HUES6 (cell line): ENCODE results near the gene CDH22.

Experiments used
- H3K27ac ChIP-seq: 2 replicates; pipeline ENCODE4 v1.7.0; 2013; ENCODE audit warnings: low read depth, mild to moderate bottlenecking, low read length, inconsistent platforms
- H3K27me3 ChIP-seq: 2 replicates; pipeline ENCODE4 v1.6.1; 2013; ENCODE audit warnings: low read length; ENCODE audit not compliant: control insufficient read depth, insufficient read depth
- H3K36me3 ChIP-seq: 2 replicates; pipeline ENCODE4 v1.6.1; 2013; ENCODE audit warnings: low read length; ENCODE audit not compliant: control insufficient read depth, insufficient read depth
- H3K4me1 ChIP-seq: 2 replicates; pipeline ENCODE4 v1.6.1; 2013; ENCODE audit warnings: low read length; ENCODE audit not compliant: control insufficient read depth, insufficient read depth
- H3K4me3 ChIP-seq: 2 replicates; pipeline ENCODE4 v1.5.1; 2013; ENCODE audit warnings: low read depth, low read length
- H3K9ac ChIP-seq: one replicate; pipeline ENCODE4 v1.6.1; 2013; ENCODE audit warnings: mild to moderate bottlenecking, low read length
- H3K9me3 ChIP-seq: 2 replicates; pipeline ENCODE4 v1.6.1; 2013; ENCODE audit warnings: low read depth, low read length; ENCODE audit not compliant: control insufficient read depth, insufficient read depth

The CDH22 gene

DNA sequence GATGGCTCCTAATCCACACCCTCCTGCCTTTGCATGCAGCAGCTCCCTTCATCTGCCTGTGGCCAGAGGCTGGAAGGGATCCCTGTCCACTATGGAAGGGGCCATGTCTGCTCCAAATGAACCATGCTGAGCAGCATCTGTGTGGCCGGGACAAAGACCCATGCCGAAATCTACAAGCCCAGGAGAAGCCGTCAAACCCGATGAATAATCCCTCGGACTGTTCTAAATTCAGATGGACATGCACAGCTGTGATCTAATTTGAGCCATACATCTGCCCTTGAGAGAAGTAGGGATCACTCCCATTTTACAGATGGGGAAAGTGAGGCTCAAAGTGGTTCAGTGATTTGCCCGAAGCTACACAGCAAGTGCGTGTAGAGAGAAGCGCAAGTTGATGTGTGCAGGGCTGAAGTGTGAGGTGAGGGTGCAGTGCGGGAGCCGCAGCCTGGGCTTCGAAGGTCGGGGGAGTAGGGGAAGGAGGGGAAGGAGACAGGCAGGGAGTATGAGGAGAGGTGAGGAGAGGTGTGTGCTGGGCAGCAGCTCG lies 22.6 kb upstream of the CDH22 start:
- Histone ChIP-seq H3K9ac (no peak overlapping the region), H3K4me3 (no peak overlapping the region), H3K9me3 (no peaks in the 10 kb centered on the region), H3K27ac (no peak overlapping the region), H3K36me3 (no peaks in the 10 kb centered on the region), H3K27me3 (peaks cover 4% of the 10 kb centered on the region; the same call in 1 of the 2 replicates), H3K4me1 (peaks cover 18% of the 10 kb centered on the region; the same call in 1 of the 2 replicates)

DNA sequence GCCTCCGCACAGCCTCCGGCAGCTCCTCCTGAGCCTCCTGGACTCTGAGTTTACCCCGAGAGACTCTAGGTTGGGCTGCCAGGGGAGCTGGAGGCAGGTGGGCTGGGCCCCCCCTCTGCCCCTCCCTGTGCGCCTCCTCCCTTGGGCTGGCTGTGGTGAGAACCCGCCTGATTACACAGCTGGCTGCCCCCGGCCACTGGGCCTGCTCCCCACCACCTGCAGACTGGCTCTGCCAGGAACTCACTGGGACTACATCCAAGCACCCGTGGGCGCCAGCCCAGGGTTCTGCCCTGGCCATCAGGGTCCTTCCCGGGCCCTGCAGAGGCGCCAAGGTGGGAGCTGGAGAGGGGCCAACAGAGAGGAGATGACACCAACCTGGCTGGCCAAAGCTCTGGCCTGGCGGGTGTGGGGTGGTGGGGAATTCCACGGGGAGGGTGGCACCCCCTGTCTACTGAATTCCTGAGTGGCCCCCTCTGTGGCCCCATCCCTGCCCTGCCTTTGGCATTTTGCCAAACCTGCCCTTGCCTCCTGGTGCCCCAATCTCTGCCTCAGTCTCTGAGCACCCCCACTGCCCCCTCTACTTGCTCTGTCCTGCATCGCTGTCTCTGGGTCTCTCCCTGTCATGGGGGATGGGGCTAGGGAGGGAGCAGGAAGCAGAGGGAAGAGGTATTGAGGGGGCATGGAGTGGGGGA lies 21.9 kb upstream of the CDH22 start:
- H3K36me3 ChIP-seq, result no peaks in the 10 kb centered on the region
- H3K27me3 ChIP-seq, result no peaks in the 10 kb centered on the region; the same call in 1 of the 2 replicates
- no peak overlapping the region for H3K9ac ChIP-seq
- no peak overlapping the region for H3K27ac ChIP-seq
- no peak overlapping the region for H3K4me3 ChIP-seq
- peaks cover 18% of the 10 kb centered on the region; the same call in 1 of the 2 replicates for H3K4me1 ChIP-seq
- no peaks in the 10 kb centered on the region for H3K9me3 ChIP-seq

DNA sequence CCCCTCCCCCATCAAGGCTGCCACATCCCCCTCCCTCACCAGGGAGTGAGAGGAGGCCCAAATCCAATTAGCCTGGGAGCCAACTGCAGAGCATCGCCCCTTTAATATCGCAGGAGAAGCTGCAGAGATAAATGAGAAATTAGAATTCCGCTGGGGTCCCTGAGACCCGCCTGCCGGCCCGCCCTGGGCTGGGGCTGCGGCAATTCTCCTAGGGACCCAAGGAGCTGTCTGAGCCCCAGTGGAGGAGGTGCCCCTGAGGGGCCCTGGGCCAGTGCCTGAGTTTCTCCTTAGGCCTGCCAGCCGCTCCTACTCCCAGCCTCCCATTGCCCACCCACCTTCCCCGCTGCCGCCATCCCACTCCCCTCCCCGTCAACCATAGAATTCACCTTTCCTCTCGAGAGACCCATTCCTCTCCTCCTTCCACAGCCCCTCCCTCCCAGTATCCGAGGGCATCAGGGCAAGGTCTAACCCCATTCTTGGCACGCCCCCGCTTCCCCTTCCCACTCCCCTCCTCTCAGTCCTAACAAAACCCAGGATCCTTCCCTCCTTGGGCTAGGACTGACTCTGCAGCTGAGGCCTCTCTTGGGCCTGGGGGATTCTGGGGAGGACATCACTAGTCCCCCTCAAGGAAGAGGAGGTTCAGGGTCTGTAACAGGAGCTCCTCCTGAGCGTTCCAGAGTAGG lies 20.0 kb upstream of the CDH22 start:
- Histone ChIP-seq H3K4me1 (peaks cover 10% of the 10 kb centered on the region; the same call in 1 of the 2 replicates), H3K27me3 (peaks cover 4% of the 10 kb centered on the region; the same call in 1 of the 2 replicates), H3K4me3 (no peak overlapping the region), H3K36me3 (no peaks in the 10 kb centered on the region), H3K27ac (no peak overlapping the region), H3K9ac (no peak overlapping the region), H3K9me3 (no peaks in the 10 kb centered on the region)

DNA sequence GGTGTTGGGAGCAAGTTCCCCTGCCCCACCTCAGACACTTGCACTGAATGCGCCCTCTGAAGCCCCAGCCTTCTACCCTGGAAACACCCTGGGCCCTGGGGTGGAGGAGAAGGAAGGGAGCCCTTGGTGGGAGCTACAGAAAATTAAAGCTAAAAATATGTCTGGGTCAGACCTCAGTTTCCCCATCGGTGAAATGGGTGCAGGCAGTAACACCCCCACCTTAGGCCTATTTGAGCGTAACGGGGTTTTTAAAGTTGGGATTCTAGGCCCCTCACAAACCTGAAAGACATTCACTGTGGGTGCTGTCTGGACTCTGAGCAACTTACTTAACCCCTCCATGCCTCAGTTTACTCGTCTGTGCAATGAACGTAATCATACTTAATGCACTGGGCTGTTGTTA lies 19.3 kb upstream of the CDH22 start:
- H3K4me1 ChIP-seq, result peaks cover 6% of the 10 kb centered on the region; the same call in 1 of the 2 replicates
- no peak overlapping the region for H3K4me3 ChIP-seq
- no peak overlapping the region for H3K27ac ChIP-seq
- H3K27me3 ChIP-seq, result peaks cover 4% of the 10 kb centered on the region; the same call in 1 of the 2 replicates
- H3K9ac ChIP-seq, result no peak overlapping the region
- H3K9me3 ChIP-seq, result no peaks in the 10 kb centered on the region
- H3K36me3 ChIP-seq, result no peaks in the 10 kb centered on the region

DNA sequence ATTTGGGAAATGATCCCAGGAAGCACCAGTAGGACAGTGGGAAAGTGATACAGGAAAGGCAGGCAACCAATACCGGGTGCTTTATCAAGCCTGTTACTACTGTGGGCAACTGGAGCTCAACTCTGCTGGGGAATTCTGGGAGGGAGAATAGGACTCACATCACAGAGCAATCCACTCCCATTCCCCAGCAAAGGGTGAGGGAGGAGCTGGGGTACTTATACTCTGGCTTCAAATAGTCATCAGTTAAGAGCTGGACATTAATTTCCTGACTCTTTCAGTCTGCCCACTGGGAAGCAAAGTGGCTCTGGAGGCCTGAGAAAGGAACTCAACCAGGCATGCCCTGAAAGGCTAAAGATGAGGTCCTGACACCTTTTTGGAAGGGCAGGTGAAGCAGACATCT lies 17.5 kb upstream of the CDH22 start:
- no peak overlapping the region for H3K9ac ChIP-seq
- H3K4me3 ChIP-seq, result no peak overlapping the region
- H3K27me3 ChIP-seq, result peaks cover 11% of the 10 kb centered on the region; the same call in 1 of the 2 replicates
- no peaks in the 10 kb centered on the region for H3K36me3 ChIP-seq
- H3K4me1 ChIP-seq, result no peaks in the 10 kb centered on the region; the same call in 1 of the 2 replicates
- H3K27ac ChIP-seq, result no peak overlapping the region
- no peaks in the 10 kb centered on the region for H3K9me3 ChIP-seq

DNA sequence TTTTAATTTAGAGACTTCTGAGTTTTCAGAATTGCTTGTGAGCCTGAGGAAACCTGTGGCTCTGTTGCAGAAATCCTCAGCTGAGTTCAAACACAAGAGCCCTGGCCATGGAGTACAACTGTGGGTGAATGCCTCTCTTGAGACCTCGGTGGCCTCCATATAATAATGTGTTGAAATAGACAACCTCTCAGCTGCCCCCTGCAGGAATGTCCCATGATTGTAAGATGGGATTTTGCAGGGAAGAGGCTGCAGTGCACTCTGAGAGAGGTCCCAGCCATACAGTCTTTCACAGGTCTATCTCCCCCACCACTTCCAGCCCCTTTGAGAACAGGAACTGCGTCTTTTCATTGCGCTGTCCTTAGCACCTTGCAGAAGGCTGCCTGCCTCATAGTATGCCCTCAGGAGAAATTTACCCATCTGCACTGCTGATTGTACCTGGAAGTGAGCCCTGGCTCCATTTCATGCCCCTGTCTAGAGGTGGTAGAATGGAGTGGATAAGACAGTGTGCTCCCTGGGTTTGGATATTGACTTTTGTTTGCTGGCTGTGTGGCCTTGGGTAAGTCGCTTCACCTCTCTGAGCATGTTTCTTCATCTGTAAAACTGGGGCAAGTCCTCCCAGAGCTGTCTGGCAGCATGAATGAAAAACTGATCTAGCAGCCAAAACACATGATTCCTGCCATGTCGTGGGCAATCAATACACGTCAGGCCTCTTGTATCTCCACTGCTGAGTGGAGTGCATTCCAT lies 16.8 kb upstream of the CDH22 start:
- no peak overlapping the region for H3K4me3 ChIP-seq
- H3K9ac ChIP-seq, result no peak overlapping the region
- no peaks in the 10 kb centered on the region for H3K9me3 ChIP-seq
- peaks cover 12% of the 10 kb centered on the region; the same call in 1 of the 2 replicates for H3K27me3 ChIP-seq
- H3K27ac ChIP-seq, result no peak overlapping the region
- H3K36me3 ChIP-seq, result no peaks in the 10 kb centered on the region
- H3K4me1 ChIP-seq, result no peaks in the 10 kb centered on the region; the same call in 1 of the 2 replicates

DNA sequence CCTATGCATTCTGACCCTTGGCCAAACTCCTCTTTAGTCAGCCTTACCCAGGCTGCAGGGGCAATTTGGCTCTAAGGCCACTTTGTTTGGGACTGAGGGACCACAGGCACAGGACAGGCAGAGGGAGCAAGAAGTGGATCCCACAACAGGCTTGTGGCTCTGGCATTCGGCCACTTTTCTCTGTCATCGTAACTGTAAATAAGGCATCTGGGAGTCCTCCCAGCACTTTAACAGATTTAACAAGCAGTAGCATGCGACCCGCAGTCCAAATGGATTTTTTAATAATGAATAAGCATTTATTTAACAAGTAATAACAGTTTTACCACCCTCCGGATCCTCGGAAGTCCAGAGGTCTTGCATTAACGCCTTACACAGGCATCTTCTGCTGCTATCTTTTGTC lies 16.1 kb upstream of the CDH22 start:
- Histone ChIP-seq H3K27ac (no peak overlapping the region), H3K4me1 (no peaks in the 10 kb centered on the region; the same call in 1 of the 2 replicates), H3K9me3 (no peaks in the 10 kb centered on the region), H3K36me3 (no peaks in the 10 kb centered on the region), H3K4me3 (no peak overlapping the region), H3K9ac (no peak overlapping the region), H3K27me3 (peaks cover 17% of the 10 kb centered on the region; the same call in 1 of the 2 replicates)

DNA sequence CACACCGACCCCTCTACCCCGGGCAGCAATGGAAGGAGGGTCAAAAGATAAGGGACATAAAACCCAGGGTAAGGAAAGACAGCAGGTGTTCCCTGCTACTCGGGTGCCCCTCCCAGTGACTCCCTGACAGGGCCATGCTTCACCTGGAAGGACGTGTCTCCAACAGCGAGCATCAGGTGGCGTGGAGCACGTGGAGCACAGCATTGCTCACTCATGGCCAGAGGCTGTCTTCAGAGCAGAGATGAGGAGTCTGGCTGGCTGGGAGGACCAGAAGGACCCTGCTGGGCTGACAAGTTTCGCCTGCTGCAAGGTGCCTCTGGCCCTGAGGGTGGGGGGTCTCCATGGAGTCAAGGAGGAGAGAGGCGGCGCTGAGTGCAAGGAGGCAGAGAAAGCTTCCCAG lies 15.3 kb upstream of the CDH22 start:
- Histone ChIP-seq H3K27ac (no peak overlapping the region), H3K9ac (no peak overlapping the region), H3K4me1 (no peaks in the 10 kb centered on the region; the same call in 1 of the 2 replicates), H3K36me3 (no peaks in the 10 kb centered on the region), H3K4me3 (no peak overlapping the region), H3K9me3 (no peaks in the 10 kb centered on the region), H3K27me3 (peaks cover 21% of the 10 kb centered on the region; the same call in 1 of the 2 replicates)

DNA sequence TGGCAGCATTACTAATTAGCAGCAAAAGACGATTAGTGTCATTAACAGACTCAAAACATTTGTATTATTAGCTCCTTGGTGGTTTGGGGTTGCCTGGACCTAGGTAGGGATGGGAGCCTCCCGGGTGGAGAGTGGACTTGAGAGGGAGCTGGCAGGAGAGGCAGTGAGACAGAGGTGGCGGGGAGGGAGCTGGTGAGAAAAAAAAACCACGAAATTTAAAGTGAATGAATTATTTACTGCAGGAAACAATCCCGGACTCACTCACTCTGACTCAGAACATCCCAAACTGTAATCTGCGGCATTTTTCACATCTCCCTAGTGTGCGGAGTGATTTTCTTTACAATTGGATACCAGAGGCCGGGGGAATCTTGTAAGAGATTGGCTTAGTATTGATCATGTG lies 14.3 kb upstream of the CDH22 start:
- Histone ChIP-seq H3K4me3 (no peak overlapping the region), H3K9me3 (no peaks in the 10 kb centered on the region), H3K9ac (no peak overlapping the region), H3K27ac (no peak overlapping the region), H3K27me3 (peaks cover 25% of the 10 kb centered on the region; the same call in 1 of the 2 replicates), H3K36me3 (no peaks in the 10 kb centered on the region), H3K4me1 (no peaks in the 10 kb centered on the region)

DNA sequence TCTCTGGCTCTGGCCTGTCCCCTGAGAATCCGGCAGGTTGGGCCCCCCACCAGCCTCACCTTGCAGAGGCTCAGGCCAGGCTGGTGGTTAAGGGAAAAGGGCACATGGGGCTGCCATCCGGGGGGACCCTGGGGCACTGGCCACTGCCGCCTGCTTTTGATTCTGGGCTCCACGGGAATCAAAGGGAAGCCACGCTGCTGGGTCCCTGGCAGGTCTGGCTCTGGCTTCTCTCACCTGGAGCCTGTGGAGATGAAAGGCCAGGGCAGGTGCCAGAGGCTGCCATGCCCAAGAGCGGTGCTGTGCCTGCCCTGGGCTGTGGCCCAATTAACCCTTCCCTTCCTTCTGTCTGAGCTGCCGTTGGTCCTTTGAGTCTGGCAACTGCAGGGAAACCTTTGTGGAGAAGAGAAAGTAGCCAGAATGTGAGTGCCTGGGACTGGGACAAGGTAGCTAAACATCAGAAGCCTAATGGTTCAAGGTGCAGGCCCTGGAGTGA lies 9.4 kb upstream of the CDH22 start:
- Histone ChIP-seq H3K4me1 (no peaks in the 10 kb centered on the region), H3K27me3 (peaks cover 58% of the 10 kb centered on the region), H3K36me3 (no peaks in the 10 kb centered on the region), H3K9ac (no peak overlapping the region), H3K9me3 (no peaks in the 10 kb centered on the region), H3K27ac (no peak overlapping the region), H3K4me3 (no peak overlapping the region)
